Transverse colon (tissue), 4 donors: ENCODE data around the gene SKAP2. TPM values are rescaled to one million over a fixed set of nuclear protein-coding genes. Genes with fewer than 3 reads are reported as not detected.

Experiments used
- DNase-seq: peaks from one replicate; pipeline ENCODE4 v3.0.0-alpha.2; 2019
- H3K27ac ChIP-seq, 4 donors: fragments of 200-600 bp; sonication (generic); 2 replicates each; pipeline ENCODE4 v1.5.1; 2016 to 2018; ENCODE audit warnings: inconsistent platforms in 4 of 4
- H3K27me3 ChIP-seq: fragments of 200-600 bp; sonication (generic); 2 replicates; pipeline ENCODE4 v1.5.1; 2017; ENCODE audit warnings: inconsistent platforms
- H3K36me3 ChIP-seq, 4 donors: fragments of 200-600 bp; sonication (generic); 2 replicates each; pipeline ENCODE4 v1.5.1; 2017 to 2019; ENCODE audit warnings: inconsistent platforms in 4 of 4
- H3K4me1 ChIP-seq, 4 donors: fragments of 200-600 bp; sonication (generic); 2 replicates each; pipeline ENCODE4 v1.5.1; 2017 to 2020; ENCODE audit warnings: inconsistent platforms in 4 of 4
- H3K4me3 ChIP-seq, 4 donors: fragments of 200-600 bp; sonication (generic); 1 replicate in 1 of 4; 2 replicates in 3 of 4; pipeline versions ENCODE4 v1.5.1 to v1.6.1; 2017 to 2019; ENCODE audit warnings: inconsistent platforms in 4 of 4
- H3K9me3 ChIP-seq, 2 donors: fragments of 200-600 bp; sonication (generic); 2 replicates each; pipeline ENCODE4 v1.5.1; 2017 to 2019; ENCODE audit warnings: inconsistent platforms in 2 of 2
- EP300 ChIP-seq: sonication (generic); formaldehyde crosslinking; IDR thresholded peaks from one replicate; pipeline ENCODE4 v1.6.1; 2017; ENCODE audit warnings: antibody characterized with exemption, low read depth
- POLR2A ChIP-seq: fragments of 450-650 bp; IDR thresholded peaks from one replicate; pipeline ENCODE4 v1.6.1; 2016; ENCODE audit warnings: antibody characterized with exemption, mild to moderate bottlenecking, moderate library complexity
- POLR2AphosphoS5 ChIP-seq, 3 donors: sonication (generic); formaldehyde crosslinking; IDR thresholded peaks; one replicate each; pipeline ENCODE4 v1.6.1; 2016; ENCODE audit warnings: antibody characterized with exemption in 3 of 3
- WGBS, 2 donors: methylation state at CpG; one replicate each; pipeline ENCODE4 v1.1.5; 2018; ENCODE audit warnings: low coverage in 1 of 2; 5-methylcytosine and 5-hydroxymethylcytosine counted together
- in situ Hi-C, 4 donors: fragments of 200-750 bp; cut with MboI; loops; one replicate each; pipeline versions ENCODE4 v1.15.0 to v1.15.1; 2017; ENCODE audit warnings: low sequenced_read_pairs in 3 of 4, low pct_ligation_motif_present in 1 of 4, low pct_unique_long_range_greater_than_20kb in 1 of 4
- intact Hi-C: fragments of 100-400 bp; cut with DNase I; formaldehyde crosslinking; loops from one replicate; pipeline ENCODE4 v1.15.1; 2023; ENCODE audit warnings: low total_unique reads
- total RNA-seq, 4 donors: library from RNA; depleted of rRNA; stranded (reverse); fragments of >200 nt; gene quantifications; one replicate each; pipeline ENCODE4 v1.1.0, GENCODE V29; 2016
- TF ChIP-seq, protein P1 (sequence below), 5 experiments: fragments of 200-600 bp in 3 of 5; fragments of 450-650 bp in 2 of 5; sonication (generic) in 3 of 5; IDR thresholded peaks; 1 replicate in 2 of 5; 2 replicates in 3 of 5; pipeline ENCODE4 v1.5.1; 2016 to 2017; ENCODE audit warnings: antibody characterized with exemption in 5 of 5, inconsistent platforms in 3 of 5, mild to moderate bottlenecking in 2 of 5, moderate library complexity in 1 of 5

The SKAP2 gene
- total RNA-seq, 4 donors from 2014 or later: 2.6 to 35.2 (median 23.8) TPM

DNA sequence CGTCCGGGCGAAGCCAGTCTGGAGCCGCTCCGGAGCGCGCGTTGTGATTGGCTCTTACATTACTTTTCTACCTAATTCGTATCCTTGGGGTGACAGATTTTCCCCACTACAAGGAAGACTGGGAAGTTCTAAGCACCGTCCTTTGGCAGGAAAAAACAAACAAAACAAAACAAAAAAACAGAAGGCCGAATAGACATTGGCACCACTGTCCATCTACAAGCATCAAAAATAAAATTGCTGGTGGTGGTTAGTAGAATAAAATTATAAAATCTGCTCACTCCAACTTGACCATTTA is 651 bp upstream of the SKAP2 start:
- intact Hi-C loops (no loop called here), in situ Hi-C loops (loop anchor here (25.0 kb wide), 3 partner anchors 503 to 1003 kb away; no protein-coding TSS in a partner anchor)
- peaks cover 2 to 41% (median 17%) of the 10 kb centered on the region in 4 donors for H3K4me1 ChIP-seq
- no peak for DNase-seq
- no peaks in the 10 kb centered on the region for H3K36me3 ChIP-seq
- TF ChIP-seq EP300 (no peak), POLR2AphosphoS5 (IDR thresholded peaks at IDR 0.05) (no peak)
- TF ChIP-seq, protein P1, sequence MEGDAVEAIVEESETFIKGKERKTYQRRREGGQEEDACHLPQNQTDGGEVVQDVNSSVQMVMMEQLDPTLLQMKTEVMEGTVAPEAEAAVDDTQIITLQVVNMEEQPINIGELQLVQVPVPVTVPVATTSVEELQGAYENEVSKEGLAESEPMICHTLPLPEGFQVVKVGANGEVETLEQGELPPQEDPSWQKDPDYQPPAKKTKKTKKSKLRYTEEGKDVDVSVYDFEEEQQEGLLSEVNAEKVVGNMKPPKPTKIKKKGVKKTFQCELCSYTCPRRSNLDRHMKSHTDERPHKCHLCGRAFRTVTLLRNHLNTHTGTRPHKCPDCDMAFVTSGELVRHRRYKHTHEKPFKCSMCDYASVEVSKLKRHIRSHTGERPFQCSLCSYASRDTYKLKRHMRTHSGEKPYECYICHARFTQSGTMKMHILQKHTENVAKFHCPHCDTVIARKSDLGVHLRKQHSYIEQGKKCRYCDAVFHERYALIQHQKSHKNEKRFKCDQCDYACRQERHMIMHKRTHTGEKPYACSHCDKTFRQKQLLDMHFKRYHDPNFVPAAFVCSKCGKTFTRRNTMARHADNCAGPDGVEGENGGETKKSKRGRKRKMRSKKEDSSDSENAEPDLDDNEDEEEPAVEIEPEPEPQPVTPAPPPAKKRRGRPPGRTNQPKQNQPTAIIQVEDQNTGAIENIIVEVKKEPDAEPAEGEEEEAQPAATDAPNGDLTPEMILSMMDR (IDR thresholded peaks at IDR 0.05): peak in 1 of 5 experiments; percentile 17
- no peaks in the 10 kb centered on the region for H3K27me3 ChIP-seq
- WGBS, 2 donors: 4 to 22% methylated on average over 2 to 11 of the region's 11 CpGs
- H3K27ac ChIP-seq: peak overlapping the region; percentile 95 to 98 (median 96)
- no peaks in the 10 kb centered on the region for H3K9me3 ChIP-seq
- peak overlapping the region; percentile 36 to 71 (median 67) for H3K4me3 ChIP-seq

DNA sequence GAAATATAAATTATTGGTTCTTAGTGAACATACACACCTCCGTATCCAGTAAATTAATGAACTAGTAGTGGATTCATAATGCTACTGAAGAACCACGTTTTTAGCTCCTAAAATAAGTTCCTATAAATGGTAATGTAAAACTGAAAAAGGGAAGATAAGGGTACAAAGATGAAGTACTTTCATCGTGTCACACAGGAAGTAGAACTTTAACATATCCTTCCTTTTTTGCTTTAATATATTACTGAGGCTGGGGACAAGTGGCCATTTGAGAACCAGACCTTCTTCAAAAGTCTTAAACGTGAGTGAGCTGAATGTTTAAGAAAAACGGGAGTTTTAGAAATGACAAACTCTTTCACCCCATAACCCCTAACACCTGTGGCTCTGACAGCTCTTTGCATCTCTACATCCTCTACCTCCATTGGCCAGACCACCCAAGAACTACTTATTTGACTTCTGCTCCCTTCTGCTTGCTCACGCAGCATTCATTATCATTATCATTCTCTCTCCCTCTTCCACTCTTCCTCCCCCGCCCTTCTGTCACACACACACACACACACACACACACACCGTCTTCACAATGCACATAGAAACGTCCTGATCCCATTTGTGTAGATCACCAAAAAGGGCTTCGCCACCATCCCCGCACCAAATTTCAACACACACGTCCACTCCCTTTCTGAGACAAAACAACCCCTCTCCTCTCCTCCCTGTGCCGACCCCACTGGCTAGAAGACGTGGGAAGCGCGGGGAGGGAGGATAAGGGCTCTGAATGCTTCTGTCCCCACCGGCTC is 677 bp downstream of the SKAP2 start:
- Histone ChIP-seq H3K4me3 (peak overlapping the region; percentile 66 to 71 (median 68)), H3K27ac (peak overlapping the region; percentile 95 to 98 (median 96)), H3K9me3 (no peaks in the 10 kb centered on the region), H3K4me1 (peaks cover 2 to 52% (median 24%) of the 10 kb centered on the region in 4 donors), H3K27me3 (no peaks in the 10 kb centered on the region), H3K36me3 (no peaks in the 10 kb centered on the region)
- in situ Hi-C loops: loop anchor here (25.0 kb wide), 3 partner anchors 501 to 1001 kb away; no protein-coding TSS in a partner anchor
- TF ChIP-seq EP300 (no peak), POLR2A (no peak), POLR2AphosphoS5 (IDR thresholded peaks at IDR 0.05) (peak in 1 of 3 donors; percentile 6)
- TF ChIP-seq, protein P1 (IDR thresholded peaks at IDR 0.05): no peak
- DNase-seq: no peak
- intact Hi-C loops: no loop called here
- WGBS, 2 donors: 5 to 9% methylated on average over 16 to 17 of the region's 17 CpGs

DNA sequence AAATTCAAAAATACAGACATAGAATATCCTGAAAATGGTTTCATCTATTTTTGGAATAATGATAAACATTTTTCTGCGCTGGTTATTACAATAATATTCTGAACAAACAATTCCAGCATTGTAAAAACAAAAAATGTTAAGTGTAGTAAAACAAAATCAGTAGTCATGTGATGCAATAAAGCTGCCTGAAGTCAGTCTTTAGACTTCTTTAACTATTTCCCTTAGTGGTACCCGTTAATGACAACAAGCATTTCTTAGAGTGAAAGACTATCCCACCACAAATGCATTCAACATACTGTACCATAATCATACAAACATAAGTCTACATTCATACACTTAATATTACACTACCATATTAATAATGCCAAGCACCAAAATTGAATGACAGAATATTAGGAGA is 1.6 kb downstream of the SKAP2 start:
- H3K9me3 ChIP-seq: no peaks in the 10 kb centered on the region
- no peaks in the 10 kb centered on the region for H3K36me3 ChIP-seq
- 39 to 44% methylated on average over 2 of the region's 2 CpGs for WGBS, 2 donors
- H3K27ac ChIP-seq: peak overlapping the region; percentile 95 to 98 (median 96)
- TF ChIP-seq POLR2A: no peak
- no peak for TF ChIP-seq EP300
- TF ChIP-seq POLR2AphosphoS5 (IDR thresholded peaks at IDR 0.05): peak in 1 of 3 donors; percentile 3
- TF ChIP-seq, protein P1 (IDR thresholded peaks at IDR 0.05): no peak
- intact Hi-C loops (no loop called here), in situ Hi-C loops (loop anchor here (25.0 kb wide), 3 partner anchors 501 to 1001 kb away; no protein-coding TSS in a partner anchor)
- no peak for DNase-seq
- no peaks in the 10 kb centered on the region for H3K27me3 ChIP-seq
- peaks cover 3 to 60% (median 27%) of the 10 kb centered on the region in 4 donors for H3K4me1 ChIP-seq
- peak overlapping the region in 1 of 4 donors; percentile 68 for H3K4me3 ChIP-seq

DNA sequence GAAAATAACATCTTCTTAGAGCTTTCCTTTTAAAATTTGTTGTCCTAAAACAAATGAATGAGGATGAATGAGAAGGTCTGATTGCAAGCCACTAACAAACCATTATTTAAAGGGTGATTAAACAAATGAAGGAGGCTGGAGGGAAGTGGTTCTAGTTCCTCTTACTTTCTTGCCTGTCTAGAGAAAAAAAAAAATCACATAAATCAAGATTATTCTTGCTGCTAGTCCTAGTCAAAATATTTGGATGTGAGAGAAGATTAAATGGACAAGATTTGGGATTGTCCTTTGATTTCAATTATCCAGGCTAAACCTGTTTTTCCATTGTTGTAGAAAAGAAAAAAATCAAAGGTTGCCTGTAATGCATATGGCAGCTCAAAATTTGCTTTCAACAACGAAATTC is 3.3 kb downstream of the SKAP2 start:
- H3K4me1 ChIP-seq: peaks cover 3 to 72% (median 31%) of the 10 kb centered on the region in 4 donors
- no peaks in the 10 kb centered on the region for H3K36me3 ChIP-seq
- in situ Hi-C loops (loop anchor here (25.0 kb wide), 3 partner anchors 499 to 999 kb away; no protein-coding TSS in a partner anchor), intact Hi-C loops (no loop called here)
- H3K27me3 ChIP-seq: no peaks in the 10 kb centered on the region
- 43 to 45% methylated on average over 1 of the region's 1 CpG for WGBS, 2 donors
- H3K4me3 ChIP-seq: no peak overlapping the region
- H3K9me3 ChIP-seq: no peaks in the 10 kb centered on the region
- TF ChIP-seq EP300 (no peak), POLR2AphosphoS5 (IDR thresholded peaks at IDR 0.05) (no peak), POLR2A (no peak)
- TF ChIP-seq, protein P1 (IDR thresholded peaks at IDR 0.05): no peak
- no peak for DNase-seq
- peak overlapping the region in 3 of 4 donors; percentile 75 to 98 (median 82) for H3K27ac ChIP-seq
